K562 (cell line): Measurements from ENCODE around the gene ITSN1.

Source experiments
- MYC ChIP-seq, 2 experiments: fragments of 250-450 bp in 1 of 2; sonication (Bioruptor Pico) in 1 of 2; IDR thresholded peaks; 2 replicates each; pipeline versions ENCODE4 v1.5.1 to v1.6.1; 2012 to 2021; ENCODE audit warnings: low read depth in 2 of 2, borderline replicate concordance in 1 of 2, improper control_type of control experiment in 1 of 2, low read length in 1 of 2, mild to moderate bottlenecking in 1 of 2, moderate library complexity in 1 of 2
- TF ChIP-seq, protein P1 (sequence below), 2 experiments: fragments of 450-650 bp; formaldehyde crosslinking in 1 of 2; IDR thresholded peaks; 2 replicates each; pipeline versions ENCODE4 v1.4.0 to v1.6.1; 2014 to 2020; ENCODE audit warnings: mild to moderate bottlenecking in 2 of 2, borderline replicate concordance in 1 of 2, low read depth in 1 of 2
- TF ChIP-seq, protein P2 (sequence below): fragments of 250-450 bp; sonication (Bioruptor Pico); IDR thresholded peaks from 2 replicates; pipeline ENCODE4 v1.8.0; 2021; ENCODE audit warnings: borderline replicate concordance, mild to moderate bottlenecking, moderate library complexity; ENCODE audit not compliant: poor library complexity, severe bottlenecking

DNA sequence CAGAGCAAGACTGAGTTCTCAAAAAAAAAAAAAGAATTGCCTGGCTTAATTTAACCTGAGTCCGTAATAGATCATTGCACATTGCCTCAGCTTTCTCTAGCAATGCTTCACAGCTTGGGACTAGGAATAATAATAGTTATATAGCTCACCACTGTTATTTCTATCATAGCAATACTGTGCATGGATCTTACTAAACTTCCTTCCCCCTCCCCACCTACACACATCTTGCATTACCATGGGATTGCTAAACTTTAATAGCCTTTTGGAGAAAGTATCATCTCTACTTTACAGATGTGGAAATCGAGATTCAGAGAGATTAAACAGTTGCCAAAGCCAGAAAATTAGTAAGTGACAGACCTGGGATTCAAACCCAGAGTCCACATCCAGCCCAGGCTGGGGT lies 173.9 kb downstream of the ITSN1 start:
- TF ChIP-seq, protein P1, sequence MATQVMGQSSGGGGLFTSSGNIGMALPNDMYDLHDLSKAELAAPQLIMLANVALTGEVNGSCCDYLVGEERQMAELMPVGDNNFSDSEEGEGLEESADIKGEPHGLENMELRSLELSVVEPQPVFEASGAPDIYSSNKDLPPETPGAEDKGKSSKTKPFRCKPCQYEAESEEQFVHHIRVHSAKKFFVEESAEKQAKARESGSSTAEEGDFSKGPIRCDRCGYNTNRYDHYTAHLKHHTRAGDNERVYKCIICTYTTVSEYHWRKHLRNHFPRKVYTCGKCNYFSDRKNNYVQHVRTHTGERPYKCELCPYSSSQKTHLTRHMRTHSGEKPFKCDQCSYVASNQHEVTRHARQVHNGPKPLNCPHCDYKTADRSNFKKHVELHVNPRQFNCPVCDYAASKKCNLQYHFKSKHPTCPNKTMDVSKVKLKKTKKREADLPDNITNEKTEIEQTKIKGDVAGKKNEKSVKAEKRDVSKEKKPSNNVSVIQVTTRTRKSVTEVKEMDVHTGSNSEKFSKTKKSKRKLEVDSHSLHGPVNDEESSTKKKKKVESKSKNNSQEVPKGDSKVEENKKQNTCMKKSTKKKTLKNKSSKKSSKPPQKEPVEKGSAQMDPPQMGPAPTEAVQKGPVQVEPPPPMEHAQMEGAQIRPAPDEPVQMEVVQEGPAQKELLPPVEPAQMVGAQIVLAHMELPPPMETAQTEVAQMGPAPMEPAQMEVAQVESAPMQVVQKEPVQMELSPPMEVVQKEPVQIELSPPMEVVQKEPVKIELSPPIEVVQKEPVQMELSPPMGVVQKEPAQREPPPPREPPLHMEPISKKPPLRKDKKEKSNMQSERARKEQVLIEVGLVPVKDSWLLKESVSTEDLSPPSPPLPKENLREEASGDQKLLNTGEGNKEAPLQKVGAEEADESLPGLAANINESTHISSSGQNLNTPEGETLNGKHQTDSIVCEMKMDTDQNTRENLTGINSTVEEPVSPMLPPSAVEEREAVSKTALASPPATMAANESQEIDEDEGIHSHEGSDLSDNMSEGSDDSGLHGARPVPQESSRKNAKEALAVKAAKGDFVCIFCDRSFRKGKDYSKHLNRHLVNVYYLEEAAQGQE (IDR thresholded peaks at IDR 0.05; ENCODE audit: borderline replicate concordance): no peak
- TF ChIP-seq, protein P1 (CRISPR knock-in tag; IDR thresholded peaks at IDR 0.05; ENCODE audit: low read depth): no peak
- TF ChIP-seq, protein P2, sequence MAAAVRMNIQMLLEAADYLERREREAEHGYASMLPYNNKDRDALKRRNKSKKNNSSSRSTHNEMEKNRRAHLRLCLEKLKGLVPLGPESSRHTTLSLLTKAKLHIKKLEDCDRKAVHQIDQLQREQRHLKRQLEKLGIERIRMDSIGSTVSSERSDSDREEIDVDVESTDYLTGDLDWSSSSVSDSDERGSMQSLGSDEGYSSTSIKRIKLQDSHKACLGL: no peak
- no peak for TF ChIP-seq MYC (IDR thresholded peaks at IDR 0.05; ENCODE audit: low read depth, low read length)
- no peak for TF ChIP-seq MYC (CRISPR knock-in tag; IDR thresholded peaks at IDR 0.05; ENCODE audit: borderline replicate concordance, low read depth)
